Measurements from ENCODE around the gene ZBTB42. TPM values are rescaled to one million over a fixed set of nuclear protein-coding genes. Genes with fewer than 3 reads are reported as not detected.

Gene ZBTB42
- polyA plus RNA-seq, 3 donors = 0.49 to 1.0 (median 0.68) TPM

DNA sequence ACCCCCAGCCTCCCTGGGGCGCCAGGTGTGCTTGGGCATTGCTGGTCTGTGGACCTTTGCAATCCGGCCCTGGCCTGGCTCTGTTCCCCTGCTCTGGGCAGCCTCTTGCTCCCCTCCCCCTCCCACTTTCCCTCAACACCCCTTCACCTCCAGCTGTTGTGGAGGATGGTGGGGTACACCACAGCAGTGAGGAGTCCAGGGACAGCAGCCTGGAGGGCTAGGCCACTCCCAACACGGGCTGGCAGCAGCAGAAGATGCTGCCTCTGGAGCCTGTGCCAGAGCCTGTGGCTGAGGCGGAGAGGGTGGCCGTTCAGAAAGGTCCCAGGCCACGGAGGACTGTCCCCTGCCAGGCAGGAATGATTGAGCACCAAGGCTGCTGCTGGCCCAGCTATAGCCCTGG is 7.6 kb downstream of the ZBTB42 start:
- H2AFZ ChIP-seq (ENCODE audit: insufficient read depth, low read depth, low read length, poor library complexity, severe bottlenecking) = no peak overlapping the region
- H3K36me3 ChIP-seq (replicated peaks in 1 of 2; ENCODE audit: control insufficient read depth in 1 of 2, insufficient read depth in 2 of 2, low read length in 2 of 2) = no peaks in the 10 kb centered on the region
- no peaks in the 10 kb centered on the region for H3K4me1 ChIP-seq (ENCODE audit: control insufficient read depth in 1 of 2, insufficient read depth in 2 of 2, low read length in 2 of 2)
- peaks cover 1% of the 10 kb centered on the region for H3K79me2 ChIP-seq (ENCODE audit: insufficient read depth, low read length)
- peaks cover 0 to 2% (median 2%) of the 10 kb centered on the region in 3 donors for H3K27me3 Mint-ChIP-seq (ENCODE audit: low read depth in 3 of 3)
- no peak overlapping the region for H3K4me3 ChIP-seq (replicated peaks in 1 of 3; ENCODE audit: low read depth in 2 of 3, low read length in 3 of 3)
- intact Hi-C loops (cut with micrococcal nuclease) = no loop called here
- H3K27me3 ChIP-seq (ENCODE audit: control insufficient read depth in 2 of 2, insufficient read depth in 2 of 2, low read length in 2 of 2) = no peaks in the 10 kb centered on the region
- H3K27ac Mint-ChIP-seq = no peak overlapping the region
- no peak overlapping the region for H3K27ac ChIP-seq (ENCODE audit: low read depth in 1 of 2, low read length in 2 of 2)
- WGBS (ENCODE audit: insufficient coverage) = 95% methylated on average over 3 of the region's 6 CpGs
- H3K9ac ChIP-seq (ENCODE audit: insufficient read depth, low read length, poor library complexity, severe bottlenecking) = no peak overlapping the region
- no peaks in the 10 kb centered on the region for H4K20me1 ChIP-seq (ENCODE audit: insufficient read depth, low read length)
- H3K4me2 ChIP-seq (replicated peaks; ENCODE audit: extremely low read depth, low read length, poor library complexity, severe bottlenecking) = no peak overlapping the region
- H3K4me3 Mint-ChIP-seq = no peak overlapping the region
- peaks cover 0 to 2% of the 10 kb centered on the region in 2 donors for H3K36me3 Mint-ChIP-seq
- no peaks in the 10 kb centered on the region for H3K9me3 Mint-ChIP-seq
- H3K4me1 Mint-ChIP-seq = peaks cover 6% of the 10 kb centered on the region
- TF ChIP-seq, protein P1, sequence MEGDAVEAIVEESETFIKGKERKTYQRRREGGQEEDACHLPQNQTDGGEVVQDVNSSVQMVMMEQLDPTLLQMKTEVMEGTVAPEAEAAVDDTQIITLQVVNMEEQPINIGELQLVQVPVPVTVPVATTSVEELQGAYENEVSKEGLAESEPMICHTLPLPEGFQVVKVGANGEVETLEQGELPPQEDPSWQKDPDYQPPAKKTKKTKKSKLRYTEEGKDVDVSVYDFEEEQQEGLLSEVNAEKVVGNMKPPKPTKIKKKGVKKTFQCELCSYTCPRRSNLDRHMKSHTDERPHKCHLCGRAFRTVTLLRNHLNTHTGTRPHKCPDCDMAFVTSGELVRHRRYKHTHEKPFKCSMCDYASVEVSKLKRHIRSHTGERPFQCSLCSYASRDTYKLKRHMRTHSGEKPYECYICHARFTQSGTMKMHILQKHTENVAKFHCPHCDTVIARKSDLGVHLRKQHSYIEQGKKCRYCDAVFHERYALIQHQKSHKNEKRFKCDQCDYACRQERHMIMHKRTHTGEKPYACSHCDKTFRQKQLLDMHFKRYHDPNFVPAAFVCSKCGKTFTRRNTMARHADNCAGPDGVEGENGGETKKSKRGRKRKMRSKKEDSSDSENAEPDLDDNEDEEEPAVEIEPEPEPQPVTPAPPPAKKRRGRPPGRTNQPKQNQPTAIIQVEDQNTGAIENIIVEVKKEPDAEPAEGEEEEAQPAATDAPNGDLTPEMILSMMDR (IDR thresholded peaks at IDR 0.05) = no peak
- H3K9me3 ChIP-seq (replicated peaks in 1 of 2; ENCODE audit: control insufficient read depth in 1 of 2, insufficient read depth in 1 of 2, low read length in 2 of 2) = no peaks in the 10 kb centered on the region
- DNase-seq = no peak

DNA sequence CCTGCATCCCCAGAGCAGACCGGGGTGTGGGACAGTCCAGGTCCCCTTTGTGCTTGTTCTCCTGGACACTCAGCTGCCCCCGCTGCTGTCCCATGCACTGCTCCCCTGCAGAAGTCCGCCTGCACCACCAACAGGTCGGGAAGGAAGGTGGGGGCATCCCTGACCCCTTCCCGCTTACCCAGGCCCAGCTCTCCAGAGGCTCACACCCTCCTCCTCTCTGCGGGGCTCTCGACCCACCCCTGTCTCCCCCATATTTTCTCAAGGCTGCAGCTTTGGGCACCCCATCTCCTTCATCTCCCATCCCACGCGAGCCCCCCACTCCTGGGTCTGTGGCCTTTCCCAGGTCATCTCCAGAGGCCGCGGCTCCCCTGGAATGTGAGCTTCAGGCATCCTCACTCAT is 9.4 kb downstream of the ZBTB42 start:
- WGBS (ENCODE audit: insufficient coverage) = 94% methylated on average over 10 of the region's 11 CpGs
- no peaks in the 10 kb centered on the region for H3K9me3 Mint-ChIP-seq

More for the DNA sequence above, 9.4 kb downstream of the ZBTB42 start:
- Histone ChIP-seq H3K4me1 (ENCODE audit: control insufficient read depth in 1 of 2, insufficient read depth in 2 of 2, low read length in 2 of 2) (peaks cover 11% of the 10 kb centered on the region in 2 donors), H3K4me3 (replicated peaks in 1 of 3; ENCODE audit: low read depth in 2 of 3, low read length in 3 of 3) (no peak overlapping the region), H3K36me3 (replicated peaks in 1 of 2; ENCODE audit: control insufficient read depth in 1 of 2, insufficient read depth in 2 of 2, low read length in 2 of 2) (no peaks in the 10 kb centered on the region), H3K27ac (ENCODE audit: low read depth in 1 of 2, low read length in 2 of 2) (no peak overlapping the region), H2AFZ (ENCODE audit: insufficient read depth, low read depth, low read length, poor library complexity, severe bottlenecking) (no peak overlapping the region), H3K4me2 (replicated peaks; ENCODE audit: extremely low read depth, low read length, poor library complexity, severe bottlenecking) (no peak overlapping the region), H3K9ac (ENCODE audit: insufficient read depth, low read length, poor library complexity, severe bottlenecking) (no peak overlapping the region), H3K27me3 (ENCODE audit: control insufficient read depth in 2 of 2, insufficient read depth in 2 of 2, low read length in 2 of 2) (no peaks in the 10 kb centered on the region), H3K79me2 (ENCODE audit: insufficient read depth, low read length) (peaks cover 6% of the 10 kb centered on the region), H3K9me3 (replicated peaks in 1 of 2; ENCODE audit: control insufficient read depth in 1 of 2, insufficient read depth in 1 of 2, low read length in 2 of 2) (no peaks in the 10 kb centered on the region), H4K20me1 (ENCODE audit: insufficient read depth, low read length) (no peaks in the 10 kb centered on the region)
- no peak for DNase-seq
- no peak overlapping the region for H3K27ac Mint-ChIP-seq
- intact Hi-C loops (cut with micrococcal nuclease) = no loop called here
- H3K27me3 Mint-ChIP-seq (ENCODE audit: low read depth in 3 of 3) = peaks cover 0 to 2% (median 0%) of the 10 kb centered on the region in 3 donors
- H3K4me3 Mint-ChIP-seq = no peak overlapping the region
- H3K4me1 Mint-ChIP-seq = peaks cover 20% of the 10 kb centered on the region
- TF ChIP-seq, protein P1 (IDR thresholded peaks at IDR 0.05) = no peak
- H3K36me3 Mint-ChIP-seq = peaks cover 0 to 4% of the 10 kb centered on the region in 2 donors

Measured in CD14-positive monocyte (primary cell).